Cardiac muscle cell (in vitro differentiated cells and primary cell): ENCODE measurements around the gene KCNMB2. TPM values are rescaled to one million over a fixed set of nuclear protein-coding genes. Genes with fewer than 3 reads are reported as not detected.
A peak's percentile ranks its signal among the peaks of the same experiment; 100 is the strongest.

Source experiments
- DNase-seq, 2 donors: peaks; one replicate each; pipeline versions ENCODE4 v3.0.0 to v3.0.0-alpha.2; 2010 to 2017; ENCODE audit warnings: low read depth in 1 of 2, low spot score in 1 of 2
- H3K27ac ChIP-seq: fragments of 200-600 bp; sonication (generic); 2 replicates; pipeline ENCODE4 v1.5.1; 2016
- H3K27me3 ChIP-seq: fragments of 200-600 bp; sonication (generic); 2 replicates; pipeline ENCODE4 v1.6.0; 2016; ENCODE audit warnings: control low read depth
- H3K36me3 ChIP-seq: fragments of 200-600 bp; sonication (generic); 2 replicates; pipeline ENCODE4 v1.5.1; 2016; ENCODE audit warnings: control low read depth
- H3K4me1 ChIP-seq: fragments of 200-600 bp; sonication (generic); 2 replicates; pipeline ENCODE4 v1.8.1; 2017; ENCODE audit warnings: low read depth, mild to moderate bottlenecking, mixed run types
- H3K4me3 ChIP-seq: fragments of 200-600 bp; sonication (generic); 2 replicates; pipeline ENCODE4 v1.5.1; 2016; ENCODE audit warnings: mild to moderate bottlenecking
- H3K9me3 ChIP-seq: fragments of 200-600 bp; sonication (generic); 2 replicates; pipeline ENCODE4 v1.5.1; 2017; ENCODE audit warnings: low read depth, mild to moderate bottlenecking, control low read depth
- polyA plus RNA-seq: library from polyadenylated mRNA; unstranded; fragments of >200 nt; fragmentation: Nextera tagmentation; extraction: Ambion mirVana; gene quantifications from 2 replicates; pipeline ENCODE4 v1.2.1, GENCODE V29; 2016
- total RNA-seq: library from RNA; depleted of rRNA; stranded (reverse); fragments of >200 nt; gene quantifications from 2 replicates; pipeline ENCODE4 v1.2.3, GENCODE V29; 2016
- TF ChIP-seq, protein P1 (sequence below): IDR thresholded peaks from 2 replicates; pipeline ENCODE4 v1.5.1; 2012; ENCODE audit warnings: low read depth, mild to moderate bottlenecking, low read length

The KCNMB2 gene
- total and polyA plus RNA-seq, 2 experiments from 2014 or later = 0.33 TPM; not detected in 1

DNA sequence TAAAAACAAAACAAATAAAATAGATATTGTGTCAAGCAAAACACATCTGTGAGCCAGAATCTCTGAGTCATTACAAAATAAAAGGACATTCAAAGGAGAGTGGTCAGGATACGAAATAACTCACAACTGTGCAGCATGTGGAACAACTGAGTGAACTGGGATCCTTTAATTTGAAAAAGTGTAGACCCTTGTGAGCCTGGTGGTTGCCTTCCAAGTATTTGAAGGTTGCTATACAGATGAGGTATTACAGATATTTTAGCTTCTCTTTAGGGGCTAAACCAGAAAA, 26.7 kb downstream of the KCNMB2 start:
- Histone ChIP-seq H3K9me3 (no peaks in the 10 kb centered on the region), H3K36me3 (no peaks in the 10 kb centered on the region), H3K27me3 (no peaks in the 10 kb centered on the region), H3K4me3 (no peak overlapping the region), H3K4me1 (peaks cover 12% of the 10 kb centered on the region), H3K27ac (no peak overlapping the region)
- peak in 1 of 2 donors; percentile 32 for DNase-seq
- TF ChIP-seq, protein P1, sequence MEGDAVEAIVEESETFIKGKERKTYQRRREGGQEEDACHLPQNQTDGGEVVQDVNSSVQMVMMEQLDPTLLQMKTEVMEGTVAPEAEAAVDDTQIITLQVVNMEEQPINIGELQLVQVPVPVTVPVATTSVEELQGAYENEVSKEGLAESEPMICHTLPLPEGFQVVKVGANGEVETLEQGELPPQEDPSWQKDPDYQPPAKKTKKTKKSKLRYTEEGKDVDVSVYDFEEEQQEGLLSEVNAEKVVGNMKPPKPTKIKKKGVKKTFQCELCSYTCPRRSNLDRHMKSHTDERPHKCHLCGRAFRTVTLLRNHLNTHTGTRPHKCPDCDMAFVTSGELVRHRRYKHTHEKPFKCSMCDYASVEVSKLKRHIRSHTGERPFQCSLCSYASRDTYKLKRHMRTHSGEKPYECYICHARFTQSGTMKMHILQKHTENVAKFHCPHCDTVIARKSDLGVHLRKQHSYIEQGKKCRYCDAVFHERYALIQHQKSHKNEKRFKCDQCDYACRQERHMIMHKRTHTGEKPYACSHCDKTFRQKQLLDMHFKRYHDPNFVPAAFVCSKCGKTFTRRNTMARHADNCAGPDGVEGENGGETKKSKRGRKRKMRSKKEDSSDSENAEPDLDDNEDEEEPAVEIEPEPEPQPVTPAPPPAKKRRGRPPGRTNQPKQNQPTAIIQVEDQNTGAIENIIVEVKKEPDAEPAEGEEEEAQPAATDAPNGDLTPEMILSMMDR = no peak

DNA sequence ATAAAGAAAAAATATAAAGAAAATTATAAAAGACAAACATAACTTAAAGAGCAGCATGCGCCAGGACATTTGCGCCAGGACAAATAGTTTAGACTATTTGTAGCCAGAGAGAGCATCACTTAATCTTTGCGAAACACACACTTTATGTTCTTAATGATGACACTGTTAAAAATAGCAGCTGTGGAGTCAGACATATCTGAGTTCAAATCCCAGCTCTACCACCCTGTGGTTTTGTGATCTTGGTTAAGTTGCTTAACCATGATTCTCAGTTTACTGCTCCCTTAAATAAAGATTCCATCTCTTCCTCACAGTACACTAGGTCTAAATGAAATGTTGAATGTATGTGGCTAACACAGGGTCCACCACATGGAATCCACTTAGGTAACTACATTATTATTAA, 31.4 kb downstream of the KCNMB2 start:
- no peaks in the 10 kb centered on the region for H3K27me3 ChIP-seq
- TF ChIP-seq, protein P1 = no peak
- H3K9me3 ChIP-seq = no peaks in the 10 kb centered on the region
- no peak for DNase-seq
- no peak overlapping the region for H3K4me3 ChIP-seq
- H3K36me3 ChIP-seq = no peaks in the 10 kb centered on the region
- no peak overlapping the region for H3K27ac ChIP-seq
- no peaks in the 10 kb centered on the region for H3K4me1 ChIP-seq

DNA sequence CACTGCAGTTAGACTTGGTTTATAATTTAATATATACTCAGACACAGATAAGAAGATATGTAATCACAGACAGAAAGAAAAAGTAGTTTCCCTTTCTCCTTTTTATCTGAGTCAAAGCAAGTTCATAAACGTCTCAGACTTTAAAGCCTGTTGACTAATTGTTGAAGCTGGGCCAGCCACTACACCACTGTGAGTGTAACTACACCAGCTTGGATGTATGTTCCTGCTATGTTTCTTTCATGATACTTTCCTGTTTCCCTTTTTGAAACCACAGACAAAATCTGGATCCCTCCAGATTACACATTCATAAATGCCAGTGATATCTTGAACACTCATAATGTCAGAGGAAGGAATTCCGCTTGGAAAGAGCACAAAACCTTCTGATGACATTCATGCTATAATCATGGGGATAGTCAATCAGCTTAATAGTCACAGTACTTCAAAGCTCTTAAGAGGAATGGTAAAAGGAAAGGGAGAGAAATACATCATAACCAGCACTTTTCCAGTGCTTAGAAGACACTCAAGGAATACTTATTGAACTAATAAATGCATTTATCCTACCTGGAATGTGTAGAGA, 32.0 kb downstream of the KCNMB2 start:
- TF ChIP-seq, protein P1 = no peak
- Histone ChIP-seq H3K27me3 (no peaks in the 10 kb centered on the region), H3K4me3 (no peak overlapping the region), H3K4me1 (no peaks in the 10 kb centered on the region), H3K9me3 (no peaks in the 10 kb centered on the region), H3K27ac (peak overlapping the region; percentile 25), H3K36me3 (no peaks in the 10 kb centered on the region)
- peak in 1 of 2 donors; percentile 28 for DNase-seq

DNA sequence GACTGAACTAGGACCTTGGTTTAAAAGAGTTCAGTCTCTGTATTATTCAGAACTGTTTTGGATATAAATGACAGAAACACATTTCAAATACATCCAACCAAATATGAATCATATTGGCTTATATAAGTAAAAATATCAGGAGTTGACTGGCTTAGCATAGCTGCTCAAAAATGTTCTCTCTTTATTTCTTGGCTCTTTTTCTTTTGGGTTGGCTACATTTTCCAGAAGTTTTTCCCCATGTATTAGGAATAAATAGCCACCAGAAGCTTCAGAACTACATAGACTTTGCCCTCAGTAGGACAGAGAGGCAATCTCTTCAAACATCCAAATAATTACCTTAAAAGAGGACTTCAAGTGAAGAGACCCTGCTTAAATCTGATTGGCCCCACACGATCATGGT, 32.7 kb downstream of the KCNMB2 start:
- H3K4me3 ChIP-seq = no peak overlapping the region
- TF ChIP-seq, protein P1 = no peak
- DNase-seq = no peak
- no peak overlapping the region for H3K27ac ChIP-seq
- H3K27me3 ChIP-seq = no peaks in the 10 kb centered on the region
- no peaks in the 10 kb centered on the region for H3K36me3 ChIP-seq
- H3K9me3 ChIP-seq = no peaks in the 10 kb centered on the region
- H3K4me1 ChIP-seq = peaks cover 3% of the 10 kb centered on the region

DNA sequence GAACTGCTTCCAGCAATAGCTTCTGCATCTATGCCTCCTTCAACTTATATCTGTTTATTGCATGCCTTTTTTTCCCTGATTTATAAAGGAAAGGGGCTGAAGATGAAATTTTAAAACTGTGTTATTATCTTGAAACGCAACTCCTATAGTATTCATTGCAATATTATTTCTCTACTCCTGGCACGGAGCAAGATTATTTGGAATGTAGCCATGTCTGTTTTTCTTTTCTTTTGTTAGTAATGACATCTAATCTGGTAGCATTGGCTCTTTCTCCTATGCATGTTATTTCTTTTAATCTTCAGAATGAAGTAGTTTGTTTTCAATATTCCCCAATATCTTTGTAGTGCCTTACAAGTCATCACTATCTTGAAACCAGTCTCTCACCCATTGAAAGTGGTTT, 33.6 kb downstream of the KCNMB2 start:
- Histone ChIP-seq H3K9me3 (no peaks in the 10 kb centered on the region), H3K36me3 (no peaks in the 10 kb centered on the region), H3K27me3 (no peaks in the 10 kb centered on the region), H3K4me1 (peaks cover 10% of the 10 kb centered on the region), H3K4me3 (no peak overlapping the region), H3K27ac (no peak overlapping the region)
- TF ChIP-seq, protein P1 = no peak
- DNase-seq = no peak
